ENCODE results near the gene ARHGAP8. TPM values are rescaled to one million over a fixed set of nuclear protein-coding genes. Genes with fewer than 3 reads are reported as not detected.

ARHGAP8 gene
- total and polyA plus RNA-seq, 2 of the 13 experiments (the other 11 are each of a cell fraction or from before 2014, with no cell fraction given), result 0.07 TPM; not detected in 1

GRCh38 chr22:44707178-44707577 is 45.2 kb upstream of the ARHGAP8 start:
- Histone ChIP-seq H4K20me1 (ENCODE audit: insufficient read depth, low read length) (peaks cover 10% of the 10 kb centered on the region; the same call in 1 of the 2 replicates), H3K4me1 (ENCODE audit: insufficient read depth, low read length) (peaks cover 42% of the 10 kb centered on the region), H3K36me3 (replicated peaks in 1 of 2; ENCODE audit: control insufficient read depth in 1 of 2, insufficient read depth in 2 of 2, low read length in 2 of 2) (peaks cover 1 to 11% of the 10 kb centered on the region in 2 experiments; a peak in 2 of 5 replicates), H3K4me3 (replicated peaks in 1 of 3; ENCODE audit: insufficient read depth in 1 of 3, low read depth in 2 of 3, low read length in 3 of 3) (no peak overlapping the region), H3K9me3 (ENCODE audit: low read length) (no peaks in the 10 kb centered on the region), H3K4me2 (ENCODE audit: low read depth, low read length) (no peak overlapping the region), H3K79me2 (ENCODE audit: insufficient read depth, low read length) (peaks cover 26% of the 10 kb centered on the region), H3K27me3 (ENCODE audit: control insufficient read depth in 1 of 2, insufficient read depth in 2 of 2, low read length in 2 of 2) (no peaks in the 10 kb centered on the region), H3K9ac (ENCODE audit: insufficient read depth, low read depth, low read length) (no peak overlapping the region), H2AFZ (ENCODE audit: low read length) (no peak overlapping the region), H3K27ac (ENCODE audit: extremely low read length, insufficient read depth, low read length) (no peak overlapping the region)
- ATAC-seq (no peak), FAIRE-seq (no peak), DNase-seq (ENCODE audit: low spot score) (no peak)
- BruUV-seq (replicated peaks), result no TSS peak
- POLR2A ChIA-PET, result no interaction called here
- in situ Hi-C loops (cut with HindIII; ENCODE audit: extremely low pct_ligation_motif_present, low pct_unique_long_range_greater_than_20kb), result no loop called here
- WGBS (ENCODE audit: low lambda C conversion rate), result 93% methylated on average over 3 of the region's 10 CpGs
- intact Hi-C loops (cut with micrococcal nuclease; ENCODE audit: unreplicated experiment), result no loop called here
- TF ChIP-seq AGO2 (optimal IDR thresholded peaks at IDR 0.05; ENCODE audit: low read depth, low read length) (peak; percentile 36), NBN (conservative IDR thresholded peaks at IDR 0.05) (no peak)
- CTCF ChIA-PET (ENCODE audit: low intra/inter-chr PET ratio, low total read pairs), result no interaction called here

GRCh38 chr22:44707752-44708151 is 44.6 kb upstream of the ARHGAP8 start:
- FAIRE-seq (no peak), ATAC-seq (no peak), DNase-seq (ENCODE audit: low spot score) (no peak)
- Histone ChIP-seq H3K27ac (ENCODE audit: extremely low read length, insufficient read depth, low read length) (no peak overlapping the region), H4K20me1 (ENCODE audit: insufficient read depth, low read length) (peaks cover 8% of the 10 kb centered on the region; the same call in 1 of the 2 replicates), H3K4me3 (replicated peaks in 1 of 3; ENCODE audit: insufficient read depth in 1 of 3, low read depth in 2 of 3, low read length in 3 of 3) (no peak overlapping the region), H3K9ac (ENCODE audit: insufficient read depth, low read depth, low read length) (no peak overlapping the region), H3K9me3 (ENCODE audit: low read length) (no peaks in the 10 kb centered on the region), H3K4me1 (ENCODE audit: insufficient read depth, low read length) (peaks cover 42% of the 10 kb centered on the region), H3K27me3 (ENCODE audit: control insufficient read depth in 1 of 2, insufficient read depth in 2 of 2, low read length in 2 of 2) (no peaks in the 10 kb centered on the region), H3K4me2 (ENCODE audit: low read depth, low read length) (no peak overlapping the region), H3K36me3 (replicated peaks in 1 of 2; ENCODE audit: control insufficient read depth in 1 of 2, insufficient read depth in 2 of 2, low read length in 2 of 2) (peaks cover 1 to 11% of the 10 kb centered on the region in 2 experiments; a peak in 2 of 5 replicates), H3K79me2 (ENCODE audit: insufficient read depth, low read length) (peaks cover 25% of the 10 kb centered on the region), H2AFZ (ENCODE audit: low read length) (no peak overlapping the region)
- intact Hi-C loops (cut with micrococcal nuclease; ENCODE audit: unreplicated experiment), result no loop called here
- 98% methylated on average over 5 of the region's 11 CpGs for WGBS (ENCODE audit: low lambda C conversion rate)
- TF ChIP-seq POLR2G (IDR thresholded peaks at IDR 0.05; ENCODE audit: low read depth, low read length) (no peak), ARNTL (CRISPR knock-in tag; IDR thresholded peaks at IDR 0.05) (no peak), FOXM1 (CRISPR knock-in tag; IDR thresholded peaks at IDR 0.05) (no peak)
- in situ Hi-C loops (cut with HindIII; ENCODE audit: extremely low pct_ligation_motif_present, low pct_unique_long_range_greater_than_20kb), result no loop called here
- POLR2A ChIA-PET, result no interaction called here
- CTCF ChIA-PET (ENCODE audit: low intra/inter-chr PET ratio, low total read pairs), result no interaction called here
- no TSS peak for BruUV-seq (replicated peaks)
